AG09309 (cell line): Measurements from ENCODE around the gene RHO.
"Not testable (repeated sequence)": the region's sequence is repeated elsewhere in the genome, so short reads cannot be mapped to it uniquely, and the experiment has no call there.

Experiments used
- DNase-seq: peaks from one replicate; pipeline ENCODE4 v3.0.0-alpha.2; 2010; ENCODE audit warnings: low read depth
- H3K4me3 ChIP-seq: 2 replicates; pipeline ENCODE4 v1.5.1; 2011; ENCODE audit warnings: mild to moderate bottlenecking, low read depth, low read length, moderate library complexity; ENCODE audit not compliant: control insufficient read depth
- TF ChIP-seq, protein P1 (sequence below): IDR thresholded peaks from 2 replicates; pipeline ENCODE4 v1.5.1; 2011; ENCODE audit warnings: mild to moderate bottlenecking, low read depth, low read length, inconsistent platforms; ENCODE audit not compliant: insufficient read depth, control insufficient read depth; ENCODE audit errors: missing control alignments

Gene RHO

DNA sequence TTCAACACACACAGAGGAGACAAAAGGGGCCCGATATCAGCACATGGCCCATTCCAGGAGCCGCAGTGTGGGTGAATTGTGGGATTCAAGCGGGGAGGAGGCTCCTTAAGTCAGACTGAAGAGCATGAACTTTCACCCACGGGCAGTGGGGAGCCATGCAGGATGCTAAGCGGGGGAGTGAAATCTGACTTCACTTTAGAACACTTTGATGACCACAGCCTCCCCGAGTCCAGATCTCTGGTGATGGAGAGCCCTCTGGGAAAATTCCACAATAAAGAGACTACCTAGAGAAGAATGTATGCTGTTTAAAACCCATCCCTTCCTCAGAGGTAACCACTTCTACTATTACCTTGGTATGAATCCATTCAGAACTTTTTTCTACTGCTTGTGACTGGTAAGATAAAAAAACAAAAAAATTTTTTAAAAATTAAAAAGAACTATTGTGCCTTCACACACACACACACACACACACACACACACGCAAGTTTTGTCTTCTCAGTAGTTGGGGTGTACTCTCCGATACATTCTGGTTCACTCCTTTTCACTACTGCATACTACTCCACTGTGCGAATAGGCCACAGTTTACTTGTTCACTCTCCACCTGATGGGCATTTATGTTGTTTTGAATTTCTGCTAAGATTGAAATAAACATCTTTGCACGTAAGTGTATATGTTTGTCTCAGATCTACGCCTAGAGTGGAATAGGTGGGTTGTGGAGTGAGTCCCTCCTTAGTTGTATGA lies 12.5 kb downstream of the RHO start:
- no peak for DNase-seq
- TF ChIP-seq, protein P1, sequence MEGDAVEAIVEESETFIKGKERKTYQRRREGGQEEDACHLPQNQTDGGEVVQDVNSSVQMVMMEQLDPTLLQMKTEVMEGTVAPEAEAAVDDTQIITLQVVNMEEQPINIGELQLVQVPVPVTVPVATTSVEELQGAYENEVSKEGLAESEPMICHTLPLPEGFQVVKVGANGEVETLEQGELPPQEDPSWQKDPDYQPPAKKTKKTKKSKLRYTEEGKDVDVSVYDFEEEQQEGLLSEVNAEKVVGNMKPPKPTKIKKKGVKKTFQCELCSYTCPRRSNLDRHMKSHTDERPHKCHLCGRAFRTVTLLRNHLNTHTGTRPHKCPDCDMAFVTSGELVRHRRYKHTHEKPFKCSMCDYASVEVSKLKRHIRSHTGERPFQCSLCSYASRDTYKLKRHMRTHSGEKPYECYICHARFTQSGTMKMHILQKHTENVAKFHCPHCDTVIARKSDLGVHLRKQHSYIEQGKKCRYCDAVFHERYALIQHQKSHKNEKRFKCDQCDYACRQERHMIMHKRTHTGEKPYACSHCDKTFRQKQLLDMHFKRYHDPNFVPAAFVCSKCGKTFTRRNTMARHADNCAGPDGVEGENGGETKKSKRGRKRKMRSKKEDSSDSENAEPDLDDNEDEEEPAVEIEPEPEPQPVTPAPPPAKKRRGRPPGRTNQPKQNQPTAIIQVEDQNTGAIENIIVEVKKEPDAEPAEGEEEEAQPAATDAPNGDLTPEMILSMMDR = no peak
- H3K4me3 ChIP-seq = no peak overlapping the region

- TF ChIP-seq, protein P1 = no peak
- no peak for DNase-seq
- no peak overlapping the region for H3K4me3 ChIP-seq
Observed at GRCh38 chr3:129542747-129543146, 14.3 kb downstream of the RHO start.

GRCh38 chr3:129543156-129543790 lies 14.8 kb downstream of the RHO start, which contains the start of gene H1-8:
H1-8 (plus strand) TSS chr3:129543175; CDS start chr3:129543219, 44 bp downstream.
- no peak within 1 kb of the TSS for H3K4me3 ChIP-seq
- TF ChIP-seq, protein P1 = no peak
- no peak for DNase-seq

DNA sequence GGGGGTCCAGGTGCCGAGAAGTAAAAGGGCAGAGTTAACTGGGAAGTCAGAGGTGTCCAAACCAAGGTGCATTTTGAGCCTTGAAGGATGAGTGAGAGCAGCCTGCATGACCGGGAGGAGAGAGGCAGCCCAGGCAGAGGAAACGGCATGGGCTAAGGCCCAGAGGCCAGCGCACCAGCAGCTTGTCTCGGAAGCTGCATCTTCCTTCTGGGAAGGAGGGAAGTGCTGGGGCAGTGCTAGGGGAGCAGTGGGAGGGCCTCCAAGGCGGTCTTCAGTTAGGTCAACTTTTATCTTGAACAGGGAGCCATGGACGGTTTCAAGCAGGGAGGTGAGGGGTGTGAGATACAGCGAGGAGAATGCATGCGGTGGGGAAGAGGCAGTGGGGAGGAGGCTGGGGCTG lies 15.6 kb downstream of the RHO start:
- H3K4me3 ChIP-seq = no peak overlapping the region
- no peak for DNase-seq
- TF ChIP-seq, protein P1 = no peak

DNA sequence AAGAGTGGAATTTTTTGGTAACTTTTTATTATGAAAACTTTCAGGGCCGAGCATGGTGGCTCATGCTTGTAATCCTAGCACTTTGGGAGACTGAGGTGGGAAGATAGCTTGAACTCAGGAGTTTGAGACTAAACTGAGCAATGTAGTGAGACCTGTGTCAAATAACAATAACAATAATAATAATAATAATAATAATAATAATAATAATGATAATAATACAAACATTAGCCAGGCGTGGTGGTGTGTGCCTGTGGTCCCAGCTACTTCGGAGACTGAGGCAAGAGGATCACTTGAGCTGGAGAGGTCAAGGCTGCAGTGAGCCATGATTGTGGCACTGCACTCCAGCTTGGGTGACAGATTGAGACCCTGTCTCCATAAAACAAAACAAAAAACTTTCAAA lies 17.5 kb downstream of the RHO start:
- DNase-seq = not testable (repeated sequence)

GRCh38 chr3:129547241-129547640 lies 18.8 kb downstream of the RHO start:
- no peak for DNase-seq
- no peak overlapping the region for H3K4me3 ChIP-seq
- TF ChIP-seq, protein P1 = no peak

More for the DNA sequence above, 17.5 kb downstream of the RHO start:
- H3K4me3 ChIP-seq = not testable (repeated sequence)
